ENCODE results near the gene SLC35E2B. TPM values are rescaled to one million over a fixed set of nuclear protein-coding genes. Genes with fewer than 3 reads are reported as not detected.
A peak's percentile ranks its signal among the peaks of the same experiment; 100 is the strongest.

Gene SLC35E2B
- total and polyA plus RNA-seq, 2 of the 8 experiments (the other 6 are each of a cell fraction or from before 2014, with no cell fraction given) = 25.9 to 46.7 TPM

- POLR2A ChIA-PET (ENCODE audit: partially characterized antibody) = no interaction called here
- no peak overlapping the region for H2BK5ac ChIP-seq (ENCODE audit: low read depth, low read length)
- H2BK12ac ChIP-seq (ENCODE audit: low read depth, low read length) = no peak overlapping the region
- no peaks in the 10 kb centered on the region for H3K9me3 ChIP-seq (ENCODE audit: insufficient read depth in 2 of 2, low read depth in 1 of 2, low read length in 1 of 2)
- TF ChIP-seq RNF2 (IDR thresholded peaks at IDR 0.05; ENCODE audit: borderline replicate concordance, low read depth, low read length, missing control alignments, poor library complexity, severe bottlenecking) (no peak), ATF3 (IDR thresholded peaks at IDR 0.05; ENCODE audit: insufficient read depth, low read depth, low read length) (no peak), RXRA (IDR thresholded peaks at IDR 0.05; ENCODE audit: insufficient read depth, low read depth, low read length) (no peak), SP2 (IDR thresholded peaks at IDR 0.05; ENCODE audit: low read length) (no peak), KDM4A (IDR thresholded peaks at IDR 0.05; ENCODE audit: low read depth, low read length, severe bottlenecking) (no peak)
- no peaks in the 10 kb centered on the region for H3K27me3 ChIP-seq (replicated peaks in 1 of 4; ENCODE audit: control insufficient read depth in 3 of 4, extremely low read depth in 1 of 4, insufficient read depth in 3 of 4, low read length in 3 of 4)
- H4K5ac ChIP-seq (ENCODE audit: insufficient read length, low read depth, low read length) = no peak overlapping the region
- CTCF ChIA-PET (ENCODE audit: partially characterized antibody) = interaction anchor here (0.8 to 1.8 kb wide), 3 partner anchors 10 to 182 kb away, joined by 3 to 4 read pairs (median 3); no protein-coding TSS in a partner anchor
- no peaks in the 10 kb centered on the region; the same call in none of the 2 replicates for H3K79me1 ChIP-seq (ENCODE audit: low read depth, low read length)
- no peak overlapping the region for H2BK15ac ChIP-seq (ENCODE audit: low read length)
- no peak overlapping the region for H3K9ac ChIP-seq (replicated peaks in 1 of 4; ENCODE audit: extremely low read depth in 1 of 4, low read depth in 3 of 4, low read length in 3 of 4)
- no peak overlapping the region for H3K14ac ChIP-seq (ENCODE audit: insufficient read length)
- H3K79me2 ChIP-seq (ENCODE audit: control insufficient read depth in 1 of 2, insufficient read depth in 2 of 2, low read length in 2 of 2) = no peaks in the 10 kb centered on the region
- H2BK20ac ChIP-seq (ENCODE audit: low read length) = no peak overlapping the region
- H3K27ac ChIP-seq (ENCODE audit: low read depth, low read length) = no peak overlapping the region
- H2AK5ac ChIP-seq (ENCODE audit: low read depth, low read length) = no peak overlapping the region
- H4K91ac ChIP-seq (replicated peaks; ENCODE audit: insufficient read length, low read length) = no peak overlapping the region
- H3K4me3 ChIP-seq (ENCODE audit: extremely low read depth in 1 of 4, insufficient read depth in 2 of 4, low read depth in 3 of 4, low read length in 4 of 4) = no peak overlapping the region
- no peak overlapping the region for H2AFZ ChIP-seq (ENCODE audit: low read length)
- no peaks in the 10 kb centered on the region for H3K23me2 ChIP-seq (ENCODE audit: low read depth, low read length)
- no peak overlapping the region for H3K18ac ChIP-seq (ENCODE audit: extremely low read depth, low read length)
- H3K4ac ChIP-seq (replicated peaks; ENCODE audit: insufficient read length, low read depth, low read length) = no peak overlapping the region
- FAIRE-seq (no peak), DNase-seq (ENCODE audit: low read depth in 1 of 2, low spot score in 2 of 2) (no peak)
- no peaks in the 10 kb centered on the region; a peak in 2 of 7 replicates for H3K4me1 ChIP-seq (replicated peaks in 1 of 4; ENCODE audit: control insufficient read depth in 3 of 4, insufficient read depth in 4 of 4, low read length in 3 of 4)
- no peak overlapping the region for H3K23ac ChIP-seq (ENCODE audit: insufficient read length)
- no peak overlapping the region for H2BK120ac ChIP-seq (replicated peaks; ENCODE audit: low read depth, low read length)
- peaks cover 2 to 16% of the 10 kb centered on the region in 2 experiments for H4K20me1 ChIP-seq (replicated peaks in 1 of 2; ENCODE audit: control insufficient read depth in 1 of 2, insufficient read depth in 2 of 2, low read length in 2 of 2)
- WGBS, 2 experiments (ENCODE audit: extremely low coverage in 1 of 2, insufficient coverage in 1 of 2, insufficient read length in 1 of 2, insufficient replicate concordance in 2 of 2, low coverage in 1 of 2, low lambda C conversion rate in 2 of 2, missing lambda C conversion rate in 1 of 2) = 95% methylated on average over 17 of the region's 17 CpGs; no CpG with 5 or more reads in 1 of the 2 experiments
- peak overlapping the region; percentile 79; the same call in 1 of the 2 replicates for H4K8ac ChIP-seq (ENCODE audit: extremely low read depth, insufficient read depth, low read length)
- no peak overlapping the region for H3K56ac ChIP-seq (replicated peaks; ENCODE audit: insufficient read length, low read depth, low read length)
- H3K36me3 ChIP-seq (ENCODE audit: control insufficient read depth in 2 of 4, insufficient read depth in 4 of 4, low read length in 3 of 4) = no peaks in the 10 kb centered on the region
- H3K4me2 ChIP-seq (ENCODE audit: insufficient read depth in 1 of 2, low read depth in 2 of 2, low read length in 2 of 2) = no peak overlapping the region
These were observed 69.9 kb downstream of the SLC35E2B start for GRCh38 chr1:1622788-1623094.

Data from H1 (cell line).